Type B pancreatic cell (in vitro differentiated cells): ENCODE measurements around the gene MYO18B. TPM values are rescaled to one million over a fixed set of nuclear protein-coding genes. Genes with fewer than 3 reads are reported as not detected.

ENCODE experiments used
- DNase-seq: peaks from one replicate; pipeline ENCODE4 v3.0.0; 2021; ENCODE audit warnings: mixed read lengths; ENCODE audit not compliant: unreplicated experiment; ENCODE audit errors: extremely low spot score
- H3K27ac Mint-ChIP-seq: 2 replicates; pipeline ENCODE4 v1.8.0; 2021; ENCODE audit warnings: mild to moderate bottlenecking, mixed read lengths
- H3K27me3 Mint-ChIP-seq: 2 replicates; pipeline ENCODE4 v1.8.0; 2021; ENCODE audit warnings: mixed read lengths
- H3K36me3 Mint-ChIP-seq: 2 replicates; pipeline ENCODE4 v1.8.0; 2021; ENCODE audit warnings: mixed read lengths
- H3K4me1 Mint-ChIP-seq: one replicate; pipeline ENCODE4 v1.8.0; 2021; ENCODE audit warnings: mixed read lengths; ENCODE audit not compliant: unreplicated experiment
- H3K4me3 Mint-ChIP-seq: 2 replicates; pipeline ENCODE4 v1.8.0; 2021; ENCODE audit warnings: mild to moderate bottlenecking, mixed read lengths
- H3K9me3 Mint-ChIP-seq: 2 replicates; pipeline ENCODE4 v1.8.0; 2021; ENCODE audit warnings: mixed read lengths
- CTCF ChIP-seq: fragments of 200-600 bp; sonication (generic); conservative IDR thresholded peaks from 2 replicates; pipeline ENCODE4 v1.5.0; 2021; ENCODE audit warnings: antibody characterized with exemption, mild to moderate bottlenecking
- total RNA-seq: library from RNA; stranded (reverse); gene quantifications from 2 replicates; pipeline ENCODE4 v1.2.1, GENCODE V29; 2021; ENCODE audit warnings: low replicate concordance

Gene MYO18B
- total RNA-seq, 1 donor from 2014 or later, result 0.10 TPM

DNA sequence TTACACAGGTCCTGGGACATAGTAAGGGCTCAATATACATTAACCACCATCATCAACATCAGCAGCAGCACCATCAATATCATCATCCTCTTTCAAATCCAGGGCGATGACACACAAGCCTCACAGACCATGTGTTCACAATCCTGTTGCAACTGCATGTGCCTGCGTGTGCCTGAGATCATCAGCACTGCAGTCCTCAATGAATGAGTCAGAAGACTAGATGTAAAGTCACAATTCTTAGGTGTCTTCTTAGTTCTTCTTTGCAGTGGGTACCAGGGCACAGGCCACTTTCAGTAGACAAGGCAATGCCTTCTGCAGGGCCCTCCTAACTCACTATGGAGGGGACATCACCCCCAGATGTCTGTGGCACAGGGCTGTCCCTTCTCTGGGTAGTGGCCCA lies 111.1 kb downstream of the MYO18B start:
- Mint-ChIP-seq H3K4me1 (no peaks in the 10 kb centered on the region), H3K9me3 (peaks cover 5% of the 10 kb centered on the region), H3K27ac (no peak overlapping the region), H3K4me3 (no peak overlapping the region), H3K36me3 (no peaks in the 10 kb centered on the region), H3K27me3 (peaks cover 24% of the 10 kb centered on the region)
- DNase-seq, result no peak
- no peak for TF ChIP-seq CTCF

GRCh38 chr22:25853501-25854284 lies 111.7 kb downstream of the MYO18B start:
- no peak for DNase-seq
- Mint-ChIP-seq H3K27ac (no peak overlapping the region), H3K4me1 (no peaks in the 10 kb centered on the region), H3K4me3 (no peak overlapping the region), H3K27me3 (peaks cover 25% of the 10 kb centered on the region), H3K36me3 (no peaks in the 10 kb centered on the region), H3K9me3 (peaks cover 5% of the 10 kb centered on the region)
- peak; percentile 68 for TF ChIP-seq CTCF

- Mint-ChIP-seq H3K27ac (no peak overlapping the region), H3K4me1 (no peaks in the 10 kb centered on the region), H3K36me3 (no peaks in the 10 kb centered on the region), H3K9me3 (no peaks in the 10 kb centered on the region), H3K27me3 (peaks cover 10% of the 10 kb centered on the region), H3K4me3 (no peak overlapping the region)
- DNase-seq, result no peak
- TF ChIP-seq CTCF, result no peak
Observed at GRCh38 chr22:25869771-25870170, 127.8 kb downstream of the MYO18B start.

- TF ChIP-seq CTCF, result no peak
- Mint-ChIP-seq H3K4me1 (no peaks in the 10 kb centered on the region), H3K27me3 (peaks cover 8% of the 10 kb centered on the region), H3K36me3 (no peaks in the 10 kb centered on the region), H3K27ac (no peak overlapping the region), H3K4me3 (no peak overlapping the region), H3K9me3 (no peaks in the 10 kb centered on the region)
- DNase-seq, result no peak
Observed at GRCh38 chr22:25874327-25874726, 132.3 kb downstream of the MYO18B start.

GRCh38 chr22:25875461-25875860 lies 133.5 kb downstream of the MYO18B start:
- Mint-ChIP-seq H3K9me3 (no peaks in the 10 kb centered on the region), H3K27me3 (peaks cover 14% of the 10 kb centered on the region), H3K4me1 (no peaks in the 10 kb centered on the region), H3K36me3 (no peaks in the 10 kb centered on the region), H3K4me3 (no peak overlapping the region), H3K27ac (no peak overlapping the region)
- DNase-seq, result no peak
- TF ChIP-seq CTCF, result no peak
